GM21390 (cell line): ENCODE data around the gene ENTPD8.
"Not testable (repeated sequence)": the region's sequence is repeated elsewhere in the genome, so short reads cannot be mapped to it uniquely, and the experiment has no call there.

Experiments used
- ATAC-seq: cut with Tn5 transposase; IDR thresholded peaks from one replicate; pipeline ENCODE4 v1.9.1; 2021; ENCODE audit not compliant: unreplicated experiment

ENTPD8 gene

DNA sequence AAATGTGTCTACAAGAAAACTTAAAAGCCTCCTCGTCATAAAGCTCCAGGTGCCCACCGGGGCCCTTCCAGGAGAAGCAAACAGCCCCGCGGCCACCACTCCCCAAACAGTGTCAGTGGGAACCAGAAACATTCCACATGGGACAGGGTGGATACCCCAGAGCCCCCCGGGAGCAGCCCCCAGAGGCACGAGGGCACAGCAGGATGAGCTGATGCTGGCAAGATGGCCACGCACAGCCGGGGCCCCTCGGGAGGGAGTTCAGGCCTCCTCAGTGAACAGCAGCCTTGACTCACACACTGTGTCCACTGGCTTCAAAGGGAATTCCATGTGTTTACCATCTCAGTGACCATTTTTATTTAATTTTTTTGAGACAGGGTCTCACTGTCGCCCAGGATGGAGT lies 28.7 kb downstream of the ENTPD8 start:
- no peak for ATAC-seq

DNA sequence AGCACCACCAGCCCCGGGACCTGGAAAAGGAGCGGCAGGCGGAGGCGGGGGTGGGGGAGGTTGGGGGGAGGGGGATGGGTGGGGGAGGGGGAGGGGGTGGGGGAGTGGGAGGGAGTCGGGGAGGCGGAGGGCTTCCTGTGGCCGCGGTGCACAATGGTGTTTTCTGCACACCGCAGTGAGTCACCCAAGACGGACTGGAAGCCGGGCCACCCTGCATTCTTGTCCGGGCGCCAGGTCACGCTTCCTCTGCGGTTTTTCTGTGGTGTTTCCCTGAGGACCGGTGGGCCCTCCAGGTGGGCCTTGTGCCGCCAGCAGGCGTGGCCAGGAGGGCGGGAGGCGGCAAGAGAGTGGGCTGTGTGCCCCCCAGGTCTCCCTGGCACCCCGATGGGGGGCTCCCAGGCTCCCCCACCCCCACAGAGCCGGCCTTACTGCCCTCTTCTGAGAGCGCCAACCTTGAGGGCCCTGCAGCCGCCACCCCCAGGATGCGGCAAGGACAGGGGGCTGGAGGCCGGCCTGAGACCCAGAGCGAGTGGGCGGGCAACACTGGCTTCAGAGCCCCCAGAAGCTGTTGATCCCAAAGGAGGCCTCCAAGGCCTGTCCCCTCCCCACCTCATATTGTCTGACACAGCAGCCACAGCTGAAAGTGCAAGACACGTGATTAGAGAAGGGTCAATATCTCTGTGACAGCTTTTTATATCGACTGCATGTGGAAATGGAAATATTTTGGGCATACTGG lies 29.3 kb downstream of the ENTPD8 start:
- ATAC-seq: no peak

DNA sequence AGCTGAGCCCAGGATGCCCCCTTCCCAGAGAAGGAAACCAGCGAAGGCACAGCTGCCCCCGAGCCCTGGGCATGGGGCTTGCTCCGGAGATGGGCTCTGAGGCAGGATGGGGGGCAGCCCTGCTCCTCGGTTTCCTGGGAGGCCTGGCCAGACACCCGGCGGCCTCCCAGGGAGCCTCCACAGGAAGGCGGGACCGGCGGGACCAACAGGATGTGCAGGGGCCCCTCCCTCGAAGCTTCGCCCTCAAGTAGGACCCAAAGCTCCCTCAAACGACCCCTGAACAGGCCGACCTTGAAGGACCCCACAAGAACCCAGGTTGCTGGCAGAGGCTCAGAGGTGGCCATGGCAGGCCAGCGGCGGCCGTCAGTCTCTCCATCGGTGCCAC lies 29.9 kb downstream of the ENTPD8 start:
- ATAC-seq: no peak

DNA sequence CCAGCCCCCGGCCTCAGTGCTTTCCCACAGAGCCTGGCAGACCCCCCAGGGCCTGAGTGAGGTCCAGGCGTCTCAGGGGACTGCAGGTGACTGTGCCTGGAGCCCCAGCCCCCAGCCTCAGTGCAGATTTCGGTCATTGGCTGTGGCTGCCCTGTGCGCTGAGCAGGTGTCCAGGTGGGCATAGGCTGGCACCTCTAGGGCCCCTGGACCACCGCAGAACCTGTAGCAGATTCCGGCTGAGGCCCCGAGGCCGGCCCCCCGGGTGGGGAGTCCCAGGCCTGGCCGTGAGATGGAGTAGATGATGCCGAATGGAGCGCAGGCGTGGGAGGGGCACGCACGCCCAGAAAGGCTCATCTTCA lies 30.3 kb downstream of the ENTPD8 start:
- no peak for ATAC-seq

DNA sequence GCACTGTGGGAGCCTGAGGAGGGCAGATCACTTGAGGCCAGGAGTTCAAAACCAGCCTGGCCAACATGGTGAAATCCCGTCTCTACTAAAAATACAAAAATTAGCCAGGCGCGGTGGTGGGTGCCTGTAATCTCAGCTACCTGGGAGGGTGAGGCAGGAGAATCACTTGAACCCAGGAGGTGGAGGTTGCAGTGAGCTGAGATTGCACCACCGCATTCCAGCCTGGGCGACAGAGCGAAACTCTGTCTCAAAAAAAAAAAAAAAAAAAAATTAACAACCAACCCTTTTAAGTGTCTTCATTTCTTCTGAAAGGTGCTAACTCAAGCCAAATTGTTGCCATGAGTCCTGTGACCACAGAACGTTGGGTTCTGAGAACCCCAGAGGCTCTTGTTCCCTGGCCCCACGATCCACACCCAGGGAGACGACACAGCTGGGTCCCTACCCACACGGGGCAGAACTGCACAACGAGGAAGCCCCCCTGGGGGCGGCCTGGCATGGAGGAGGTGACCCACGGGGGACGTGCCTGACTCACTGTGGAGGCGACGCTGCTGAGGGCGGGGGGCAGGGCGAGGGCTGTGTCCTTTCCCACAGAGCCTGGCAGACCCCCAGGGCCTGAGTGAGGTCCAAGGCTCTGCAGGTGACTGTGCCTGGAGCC lies 30.8 kb downstream of the ENTPD8 start:
- not testable (repeated sequence) for ATAC-seq

DNA sequence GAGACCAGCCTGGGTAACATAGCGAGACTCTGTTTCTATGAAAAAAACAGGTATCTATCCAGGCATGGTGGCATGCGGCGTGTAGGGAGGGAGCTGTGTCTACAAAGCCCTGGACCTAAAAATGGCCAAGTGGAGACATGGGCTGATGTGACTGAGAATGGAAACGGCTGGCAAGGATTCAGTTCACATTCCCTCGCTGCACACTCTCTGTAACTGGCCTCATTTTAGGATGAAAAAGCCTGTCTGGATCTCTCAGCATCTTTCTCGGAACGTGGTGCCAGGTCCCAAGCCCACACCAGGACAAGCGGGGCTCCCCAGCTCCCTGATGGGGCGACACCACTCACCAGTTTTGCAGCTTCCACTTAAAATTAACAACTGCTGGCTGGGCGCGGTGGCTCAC lies 31.6 kb downstream of the ENTPD8 start:
- ATAC-seq: no peak

GRCh38 chr9:137408651-137409405 lies 32.3 kb downstream of the ENTPD8 start:
- no peak for ATAC-seq

DNA sequence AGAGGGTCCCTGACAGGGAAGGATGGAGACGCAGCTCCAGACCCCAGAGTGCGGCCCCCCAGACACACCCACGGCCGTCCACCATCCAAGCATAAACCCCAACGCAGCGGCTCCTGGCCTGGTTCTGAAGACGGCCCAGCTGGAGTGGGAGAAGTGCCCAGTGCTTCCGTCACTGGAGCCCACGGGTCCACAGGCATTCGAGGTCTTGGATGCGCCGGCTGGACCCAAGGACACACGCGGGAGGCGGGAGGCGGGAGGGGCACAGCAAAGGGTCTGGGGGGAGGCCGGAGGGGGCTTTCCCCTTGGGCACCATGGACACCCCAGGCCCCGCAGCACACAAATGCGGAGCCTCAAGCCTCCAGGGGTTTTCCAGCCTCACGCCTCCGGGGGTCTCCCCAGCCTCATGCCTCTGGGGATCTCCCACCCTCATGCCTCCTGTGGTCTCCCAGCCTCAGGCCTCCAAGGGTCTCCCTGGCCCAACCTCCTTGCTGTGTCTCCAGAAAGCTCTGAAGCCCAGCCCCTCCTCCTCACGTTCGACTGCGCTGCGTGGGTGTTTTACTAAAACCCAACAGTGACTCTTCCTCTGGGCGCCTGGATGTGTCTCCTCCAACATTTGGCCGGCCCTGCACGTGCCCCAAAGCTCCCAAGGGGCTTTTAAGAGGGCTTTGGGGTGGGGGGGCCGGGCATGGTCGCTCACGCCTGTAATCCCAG lies 33.4 kb downstream of the ENTPD8 start:
- ATAC-seq: no peak

DNA sequence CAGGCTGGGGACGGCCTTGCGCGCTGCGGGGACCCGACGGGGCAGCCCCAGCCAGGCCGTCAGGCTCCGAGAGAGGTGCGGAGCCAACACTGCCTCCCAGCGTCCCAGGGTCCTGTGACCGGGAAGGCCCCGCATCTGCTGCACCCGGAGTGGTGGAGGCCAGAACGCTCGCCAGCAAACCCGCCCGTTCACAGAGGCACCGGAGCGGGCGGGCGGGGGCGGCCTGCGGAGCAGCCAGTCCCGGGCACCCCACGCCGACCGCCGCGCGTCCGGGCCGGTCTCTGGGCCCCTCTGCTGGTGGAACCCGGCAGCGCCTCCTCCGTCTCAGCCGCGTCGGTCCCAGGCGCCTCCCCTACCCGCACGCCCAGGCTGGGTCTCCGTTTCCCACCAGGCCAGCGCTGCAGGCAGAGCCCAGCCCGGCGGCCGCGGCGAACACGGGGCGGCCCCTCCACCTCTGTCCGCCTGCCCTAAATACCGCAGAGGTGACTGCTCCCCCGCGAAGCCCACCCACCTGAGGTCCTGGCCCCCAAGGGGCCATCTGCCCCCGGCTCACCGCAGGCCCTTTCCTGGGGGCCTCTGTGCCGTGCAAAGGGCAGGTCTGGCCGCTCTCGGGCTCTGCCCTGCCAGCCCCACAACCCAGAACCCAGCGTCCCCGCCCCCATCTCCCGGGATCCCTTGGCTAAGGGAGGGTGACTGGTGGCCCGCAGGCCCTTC lies 34.1 kb downstream of the ENTPD8 start:
- ATAC-seq: no peak

- ATAC-seq: no peak
Measured at GRCh38 chr9:137406085-137406760, 34.9 kb downstream of the ENTPD8 start.

GRCh38 chr9:137405677-137406081 lies 35.5 kb downstream of the ENTPD8 start:
- ATAC-seq: no peak

DNA sequence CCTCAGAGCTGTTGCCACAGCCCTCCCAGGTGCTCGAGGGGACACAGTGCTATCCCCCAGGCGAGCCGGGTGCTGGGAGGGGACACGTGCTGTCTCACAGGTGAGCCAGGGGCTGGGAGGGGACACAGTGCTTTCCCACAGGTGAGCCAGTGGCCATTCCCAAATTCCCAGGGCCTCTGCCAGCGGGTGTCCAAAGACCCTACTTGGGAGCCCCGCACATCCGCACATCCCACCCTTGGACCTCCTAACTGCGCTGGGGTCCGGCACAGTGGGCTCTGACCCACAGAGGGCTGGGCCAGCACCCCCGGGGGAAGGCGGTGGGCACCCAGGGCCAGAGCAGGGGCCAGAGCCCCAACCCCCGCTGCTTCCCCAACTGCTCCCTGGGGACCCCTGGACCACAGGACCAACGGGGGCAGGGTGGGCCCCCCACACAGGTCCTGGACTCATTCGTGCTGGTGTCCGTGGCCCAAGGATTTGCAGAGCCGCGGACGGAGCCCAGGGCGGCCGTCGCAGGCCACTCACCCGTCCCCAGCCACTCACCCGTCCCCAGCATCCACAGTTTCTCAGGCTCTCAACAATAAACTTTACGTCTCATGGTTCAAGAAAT lies 36.1 kb downstream of the ENTPD8 start:
- ATAC-seq: no peak

DNA sequence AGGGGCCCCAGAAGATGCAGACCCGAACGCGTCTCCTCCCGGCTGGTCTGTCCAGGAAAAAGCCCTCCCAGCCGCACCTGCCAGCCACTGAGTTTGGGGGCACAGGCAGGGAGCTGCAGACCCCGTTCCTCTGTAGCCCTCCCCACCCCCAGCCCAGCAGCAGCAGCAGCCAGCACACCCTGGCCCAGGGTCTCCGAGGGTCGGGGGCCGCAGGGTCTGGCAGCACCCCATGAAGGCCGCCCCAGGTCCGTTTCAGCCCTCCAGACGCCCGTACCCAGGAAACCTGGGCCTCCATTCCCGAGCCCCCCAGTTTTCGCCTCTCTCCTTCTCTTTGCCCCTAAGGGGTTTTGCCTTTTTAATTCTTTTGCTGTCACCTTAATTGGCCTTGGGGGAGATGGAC lies 37.9 kb downstream of the ENTPD8 start:
- no peak for ATAC-seq

- no peak for ATAC-seq
Measured at GRCh38 chr9:137402746-137403145, 38.4 kb downstream of the ENTPD8 start.

DNA sequence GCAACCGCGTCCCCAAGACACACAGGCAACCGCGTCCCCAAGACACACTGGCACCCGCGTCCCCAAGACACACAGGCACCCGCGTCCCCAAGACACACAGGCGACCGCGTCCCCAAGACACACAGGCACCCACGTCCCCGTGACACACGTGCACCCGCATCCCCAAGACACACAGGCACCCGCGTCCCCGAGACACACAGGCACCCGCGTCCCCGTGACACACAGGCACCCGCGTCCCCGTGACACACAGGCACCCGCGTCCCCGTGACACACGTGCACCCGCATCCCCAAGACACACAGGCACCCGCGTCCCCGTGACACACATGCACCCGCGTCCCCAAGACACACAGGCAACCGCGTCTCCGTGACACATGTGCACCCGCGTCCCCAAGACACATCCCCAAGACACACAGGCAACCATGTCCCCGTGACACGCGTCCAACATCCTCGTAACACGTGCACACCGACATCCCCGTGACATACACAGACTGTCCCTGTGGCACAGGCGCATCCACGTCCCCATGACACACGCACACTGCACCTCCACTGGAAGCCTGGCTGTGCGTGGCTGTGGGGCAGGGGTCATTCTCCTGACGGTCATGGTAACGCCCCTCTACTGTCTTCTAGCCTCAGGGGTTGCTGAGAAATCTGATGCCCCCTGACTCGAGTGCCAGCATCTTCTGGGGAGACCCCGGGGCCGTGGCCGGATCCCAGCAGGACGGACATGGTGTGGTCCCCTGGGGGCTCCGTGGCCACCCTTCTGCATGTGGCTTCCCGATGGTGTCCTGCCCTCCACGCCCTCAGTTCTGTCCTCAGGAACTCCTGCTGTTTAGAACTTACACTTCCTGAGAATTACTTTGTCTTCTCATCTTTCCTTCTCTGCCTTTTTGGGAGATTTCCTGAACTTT lies 42.3 kb downstream of the ENTPD8 start:
- no peak for ATAC-seq

- ATAC-seq: no peak
Measured at GRCh38 chr9:137397675-137398423, 43.3 kb downstream of the ENTPD8 start.

GRCh38 chr9:137396634-137397367 lies 44.4 kb downstream of the ENTPD8 start:
- ATAC-seq: no peak

DNA sequence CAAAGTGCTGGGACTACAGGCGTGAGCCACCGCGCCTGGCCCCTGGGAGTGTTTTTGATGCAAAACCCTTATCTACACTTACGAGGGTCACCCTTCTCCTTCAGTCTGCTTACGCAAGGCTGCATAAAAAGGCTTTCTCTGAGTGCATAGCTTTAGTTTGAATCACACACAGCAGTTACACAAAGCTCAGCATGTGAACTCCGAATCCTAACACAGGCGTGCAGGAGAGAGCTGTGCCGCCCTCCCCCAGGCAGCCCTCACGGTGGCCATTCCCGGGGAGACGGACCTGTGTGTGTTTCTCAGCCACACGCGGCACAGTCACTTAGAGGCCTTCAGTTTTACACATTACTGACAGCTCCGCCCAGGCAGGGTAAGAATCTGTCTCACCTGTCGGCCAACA lies 44.9 kb downstream of the ENTPD8 start:
- ATAC-seq: no peak
